ENCODE results near the gene CDK17.

DNA sequence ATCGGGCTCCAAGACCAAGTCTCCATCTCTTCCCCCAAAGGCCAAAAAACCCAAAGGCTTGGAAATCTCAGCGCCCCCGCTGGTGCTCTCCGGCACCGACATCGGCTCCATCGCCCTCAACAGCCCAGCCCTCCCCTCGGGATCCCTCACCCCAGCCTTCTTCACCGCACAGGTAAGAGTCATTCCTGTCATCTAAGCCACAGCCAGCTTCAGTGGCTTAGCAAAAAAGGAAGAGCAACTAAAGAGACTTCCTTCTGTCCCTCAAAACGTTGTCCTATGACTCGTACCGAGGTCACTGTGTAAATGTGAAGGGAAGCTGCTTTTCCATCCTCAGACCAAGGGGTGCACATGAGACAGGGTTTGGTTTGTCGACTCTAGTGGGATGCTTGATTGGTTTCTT lies 152.7 kb downstream of the CDK17 start:
- TF ChIP-seq, protein P1, sequence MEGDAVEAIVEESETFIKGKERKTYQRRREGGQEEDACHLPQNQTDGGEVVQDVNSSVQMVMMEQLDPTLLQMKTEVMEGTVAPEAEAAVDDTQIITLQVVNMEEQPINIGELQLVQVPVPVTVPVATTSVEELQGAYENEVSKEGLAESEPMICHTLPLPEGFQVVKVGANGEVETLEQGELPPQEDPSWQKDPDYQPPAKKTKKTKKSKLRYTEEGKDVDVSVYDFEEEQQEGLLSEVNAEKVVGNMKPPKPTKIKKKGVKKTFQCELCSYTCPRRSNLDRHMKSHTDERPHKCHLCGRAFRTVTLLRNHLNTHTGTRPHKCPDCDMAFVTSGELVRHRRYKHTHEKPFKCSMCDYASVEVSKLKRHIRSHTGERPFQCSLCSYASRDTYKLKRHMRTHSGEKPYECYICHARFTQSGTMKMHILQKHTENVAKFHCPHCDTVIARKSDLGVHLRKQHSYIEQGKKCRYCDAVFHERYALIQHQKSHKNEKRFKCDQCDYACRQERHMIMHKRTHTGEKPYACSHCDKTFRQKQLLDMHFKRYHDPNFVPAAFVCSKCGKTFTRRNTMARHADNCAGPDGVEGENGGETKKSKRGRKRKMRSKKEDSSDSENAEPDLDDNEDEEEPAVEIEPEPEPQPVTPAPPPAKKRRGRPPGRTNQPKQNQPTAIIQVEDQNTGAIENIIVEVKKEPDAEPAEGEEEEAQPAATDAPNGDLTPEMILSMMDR (conservative IDR thresholded peaks at IDR 0.05 in 1 of 2, IDR thresholded peaks at IDR 0.05 in 1 of 2; ENCODE audit: low read depth in 1 of 2, low read length in 2 of 2): no peak
- TF ChIP-seq EZH2 (IDR thresholded peaks at IDR 0.05; ENCODE audit: low read length, missing control alignments): no peak

All from fibroblast of lung (primary cell).